GM23338 (cell line): Measurements from ENCODE around the gene CAST.

Experiments
- CTCF ChIP-seq, 2 experiments: fragments of 200-600 bp in 1 of 2; sonication (generic) in 1 of 2; conservative IDR thresholded peaks; 2 replicates each; pipeline versions ENCODE4 v1.5.1 to v1.6.1; 2016 to 2017; ENCODE audit warnings: antibody characterized with exemption in 2 of 2, low read depth in 2 of 2, mild to moderate bottlenecking in 2 of 2, moderate library complexity in 1 of 2
- EZH2 ChIP-seq: fragments of 200-600 bp; sonication (generic); IDR thresholded peaks from one replicate; pipeline ENCODE4 v1.8.0; 2017; ENCODE audit warnings: antibody characterized with exemption, mild to moderate bottlenecking, low read depth; ENCODE audit not compliant: unreplicated experiment
- REST ChIP-seq: IDR thresholded peaks from one replicate; pipeline ENCODE4 v1.6.1; 2018; ENCODE audit warnings: antibody characterized with exemption; ENCODE audit not compliant: unreplicated experiment

DNA sequence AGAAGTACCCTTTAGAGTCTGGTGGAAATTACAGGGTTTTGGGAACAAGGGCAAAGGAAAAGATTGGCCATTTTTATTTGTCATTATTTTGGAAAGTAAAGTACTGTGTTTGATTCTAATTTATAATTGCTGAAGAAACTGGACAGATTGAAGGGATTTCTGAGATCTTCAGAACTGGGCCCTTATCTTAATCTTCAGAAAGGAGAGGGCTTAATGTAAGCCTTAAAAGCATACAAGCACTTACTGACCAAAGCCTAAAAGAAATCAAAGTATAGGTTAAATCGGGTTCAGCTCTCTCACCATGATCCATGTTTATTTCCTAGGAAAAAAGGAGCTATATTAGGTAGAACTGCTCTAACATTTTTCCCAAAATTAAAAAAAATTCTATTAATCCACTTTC, 109.9 kb downstream of the CAST start:
- no peak for TF ChIP-seq REST
- no peak for TF ChIP-seq CTCF (conservative IDR thresholded peaks at IDR 0.05; ENCODE audit: low read depth in 2 of 2)
- TF ChIP-seq EZH2: no peak
